Measurements from ENCODE around the gene PAEP.

GRCh38 chr9:135604437-135605237 is 43.1 kb downstream of the PAEP start:
- TF ChIP-seq GATA3 (IDR thresholded peaks at IDR 0.05; ENCODE audit: low read depth, low read length) = no peak
- no peak for TF ChIP-seq GATA2 (IDR thresholded peaks at IDR 0.05; ENCODE audit: low read depth, low read length)
